ENCODE data around the gene PLEKHG4B. TPM values are rescaled to one million over a fixed set of nuclear protein-coding genes. Genes with fewer than 3 reads are reported as not detected.
A peak's percentile ranks its signal among the peaks of the same experiment; 100 is the strongest.
"Not testable (repeated sequence)": the region's sequence is repeated elsewhere in the genome, so short reads cannot be mapped to it uniquely, and the experiment has no call there.

Gene PLEKHG4B
- total RNA-seq, 1 donor from 2014 or later = 70.0 TPM

DNA sequence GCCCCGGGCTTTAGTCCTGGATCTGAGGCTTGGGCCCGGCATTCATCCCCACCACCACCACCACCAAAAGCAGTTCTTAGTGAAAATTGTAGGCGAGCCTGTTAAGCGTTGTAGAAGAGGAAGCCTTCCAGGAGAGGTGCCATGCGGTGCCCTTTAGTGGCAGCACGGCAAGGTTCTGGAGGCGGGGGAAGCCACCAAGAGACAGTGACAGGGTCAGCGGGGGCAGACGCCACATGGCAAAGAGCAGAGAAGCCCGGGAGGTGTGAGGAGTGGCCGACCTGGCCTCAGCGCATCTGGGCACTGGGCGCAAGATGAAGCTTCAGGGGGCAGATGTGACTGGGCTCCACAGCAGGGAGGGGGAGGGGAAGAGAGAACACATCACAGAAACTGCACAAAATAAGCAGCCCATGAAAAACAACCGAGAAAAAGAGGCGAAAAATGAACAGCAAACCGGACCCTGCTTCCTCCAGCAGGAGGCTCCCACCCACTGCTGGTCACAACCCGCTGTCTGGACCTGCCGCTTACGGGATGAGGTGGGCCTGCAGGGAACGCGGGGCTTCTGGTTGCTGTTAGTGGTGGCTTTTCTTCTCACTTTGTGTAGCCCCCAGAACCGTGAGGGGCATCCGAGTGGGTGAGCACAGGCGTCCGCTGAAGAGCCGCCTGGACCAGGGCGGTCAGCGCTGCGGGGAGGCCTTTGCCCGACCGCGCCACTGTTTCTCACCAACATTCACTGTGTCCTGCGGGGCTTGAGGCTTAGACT, 103.6 kb downstream of the PLEKHG4B start:
- Mint-ChIP-seq H3K4me3 (no peak overlapping the region), H3K27ac (no peak overlapping the region), H3K4me1 (peaks cover 5% of the 10 kb centered on the region), H3K27me3 (ENCODE audit: low read depth) (no peaks in the 10 kb centered on the region), H3K36me3 (no peaks in the 10 kb centered on the region), H3K9me3 (no peaks in the 10 kb centered on the region)
- DNase-seq (ENCODE audit: low spot score in 2 of 2, unreplicated experiment in 2 of 2) = no peak
- TF ChIP-seq, protein P1, sequence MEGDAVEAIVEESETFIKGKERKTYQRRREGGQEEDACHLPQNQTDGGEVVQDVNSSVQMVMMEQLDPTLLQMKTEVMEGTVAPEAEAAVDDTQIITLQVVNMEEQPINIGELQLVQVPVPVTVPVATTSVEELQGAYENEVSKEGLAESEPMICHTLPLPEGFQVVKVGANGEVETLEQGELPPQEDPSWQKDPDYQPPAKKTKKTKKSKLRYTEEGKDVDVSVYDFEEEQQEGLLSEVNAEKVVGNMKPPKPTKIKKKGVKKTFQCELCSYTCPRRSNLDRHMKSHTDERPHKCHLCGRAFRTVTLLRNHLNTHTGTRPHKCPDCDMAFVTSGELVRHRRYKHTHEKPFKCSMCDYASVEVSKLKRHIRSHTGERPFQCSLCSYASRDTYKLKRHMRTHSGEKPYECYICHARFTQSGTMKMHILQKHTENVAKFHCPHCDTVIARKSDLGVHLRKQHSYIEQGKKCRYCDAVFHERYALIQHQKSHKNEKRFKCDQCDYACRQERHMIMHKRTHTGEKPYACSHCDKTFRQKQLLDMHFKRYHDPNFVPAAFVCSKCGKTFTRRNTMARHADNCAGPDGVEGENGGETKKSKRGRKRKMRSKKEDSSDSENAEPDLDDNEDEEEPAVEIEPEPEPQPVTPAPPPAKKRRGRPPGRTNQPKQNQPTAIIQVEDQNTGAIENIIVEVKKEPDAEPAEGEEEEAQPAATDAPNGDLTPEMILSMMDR (IDR thresholded peaks at IDR 0.05; ENCODE audit: unreplicated experiment) = no peak

DNA sequence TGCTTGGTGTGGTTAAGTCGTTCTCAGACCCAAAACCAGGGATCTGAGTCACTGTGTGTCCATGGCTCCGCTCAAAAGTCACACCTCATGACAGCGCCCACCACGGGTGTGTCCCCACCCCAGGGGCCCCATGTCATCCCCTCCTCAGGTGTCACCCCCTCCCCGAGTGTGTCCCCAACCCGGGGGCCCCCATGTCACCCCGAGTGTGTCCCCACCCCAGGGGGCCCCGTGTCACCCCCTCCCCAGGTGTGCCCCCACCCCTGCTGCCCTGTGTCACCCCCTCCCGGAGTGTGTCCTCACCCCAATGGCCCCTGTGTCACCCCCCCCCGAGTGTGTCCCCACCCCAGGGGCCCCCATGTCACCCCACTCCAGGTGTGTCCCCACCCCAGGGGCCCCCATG, 104.4 kb downstream of the PLEKHG4B start:
- peaks cover 5% of the 10 kb centered on the region for H3K4me1 Mint-ChIP-seq
- TF ChIP-seq, protein P1 (IDR thresholded peaks at IDR 0.05; ENCODE audit: unreplicated experiment) = no peak
- H3K4me3 Mint-ChIP-seq = no peak overlapping the region
- H3K9me3 Mint-ChIP-seq = no peaks in the 10 kb centered on the region
- H3K27ac Mint-ChIP-seq = no peak overlapping the region
- no peaks in the 10 kb centered on the region for H3K36me3 Mint-ChIP-seq
- H3K27me3 Mint-ChIP-seq (ENCODE audit: low read depth) = no peaks in the 10 kb centered on the region
- DNase-seq (ENCODE audit: low spot score in 2 of 2, unreplicated experiment in 2 of 2) = no peak

DNA sequence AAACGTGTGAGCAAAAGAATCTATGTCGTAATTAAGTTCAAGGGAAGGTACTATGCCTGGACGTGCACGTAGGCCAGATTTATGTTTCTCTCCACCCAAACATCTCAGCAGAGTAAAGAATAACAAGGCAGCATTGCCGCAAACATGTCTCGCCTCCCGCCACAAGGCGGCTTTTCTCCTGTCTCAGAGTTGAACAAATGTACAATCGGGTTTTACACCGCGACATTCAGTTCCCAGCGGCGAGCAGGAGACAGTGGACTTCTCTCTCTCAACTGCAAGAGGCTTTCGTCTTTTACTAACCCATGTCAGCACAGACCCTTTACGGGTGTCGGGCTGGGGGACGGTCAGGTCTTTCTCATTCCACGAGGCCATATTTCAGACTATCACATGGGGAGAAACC, 105.1 kb downstream of the PLEKHG4B start:
- H3K9me3 Mint-ChIP-seq; DNase-seq (ENCODE audit: low spot score in 2 of 2, unreplicated experiment in 2 of 2); H3K4me1 Mint-ChIP-seq; H3K27me3 Mint-ChIP-seq (ENCODE audit: low read depth); H3K36me3 Mint-ChIP-seq; H3K4me3 Mint-ChIP-seq: not testable (repeated sequence)
- peak overlapping the region; percentile 34 for H3K27ac Mint-ChIP-seq

DNA sequence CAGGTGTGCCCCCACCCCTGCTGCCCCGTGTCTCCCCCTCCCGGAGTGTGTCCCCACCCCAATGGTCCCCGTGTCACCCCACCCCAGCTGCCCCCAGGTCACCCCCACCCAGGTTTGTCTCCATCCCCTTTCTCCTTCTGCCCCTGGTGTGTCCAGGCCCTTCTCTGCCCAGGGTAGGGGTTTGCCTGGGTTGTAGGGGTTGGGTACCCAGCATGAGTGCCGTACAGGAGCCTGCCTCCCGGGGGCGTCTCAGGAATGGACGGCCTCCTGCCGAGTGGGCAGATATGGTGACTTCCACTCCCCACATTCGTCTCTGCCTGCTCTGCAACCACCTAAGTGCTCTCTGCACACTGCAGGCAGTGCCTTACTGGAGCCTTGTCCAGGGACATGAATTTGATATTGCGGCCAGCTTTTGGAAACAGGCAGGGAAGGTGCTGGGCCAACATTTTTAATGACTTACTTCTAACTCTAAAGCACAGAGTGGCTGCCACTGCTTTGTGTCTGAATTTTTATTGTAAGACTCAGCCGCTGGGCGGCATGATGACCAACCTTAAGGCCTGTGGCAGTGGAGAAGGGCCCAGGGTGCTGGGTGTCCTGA, 106.0 kb downstream of the PLEKHG4B start:
- Mint-ChIP-seq H3K4me3 (no peak overlapping the region), H3K36me3 (peaks cover 3% of the 10 kb centered on the region), H3K27ac (peak overlapping the region; percentile 43), H3K9me3 (no peaks in the 10 kb centered on the region), H3K27me3 (ENCODE audit: low read depth) (no peaks in the 10 kb centered on the region), H3K4me1 (peaks cover 5% of the 10 kb centered on the region)
- TF ChIP-seq, protein P1 (IDR thresholded peaks at IDR 0.05; ENCODE audit: unreplicated experiment) = no peak
- no peak for DNase-seq (ENCODE audit: low spot score in 2 of 2, unreplicated experiment in 2 of 2)

DNA sequence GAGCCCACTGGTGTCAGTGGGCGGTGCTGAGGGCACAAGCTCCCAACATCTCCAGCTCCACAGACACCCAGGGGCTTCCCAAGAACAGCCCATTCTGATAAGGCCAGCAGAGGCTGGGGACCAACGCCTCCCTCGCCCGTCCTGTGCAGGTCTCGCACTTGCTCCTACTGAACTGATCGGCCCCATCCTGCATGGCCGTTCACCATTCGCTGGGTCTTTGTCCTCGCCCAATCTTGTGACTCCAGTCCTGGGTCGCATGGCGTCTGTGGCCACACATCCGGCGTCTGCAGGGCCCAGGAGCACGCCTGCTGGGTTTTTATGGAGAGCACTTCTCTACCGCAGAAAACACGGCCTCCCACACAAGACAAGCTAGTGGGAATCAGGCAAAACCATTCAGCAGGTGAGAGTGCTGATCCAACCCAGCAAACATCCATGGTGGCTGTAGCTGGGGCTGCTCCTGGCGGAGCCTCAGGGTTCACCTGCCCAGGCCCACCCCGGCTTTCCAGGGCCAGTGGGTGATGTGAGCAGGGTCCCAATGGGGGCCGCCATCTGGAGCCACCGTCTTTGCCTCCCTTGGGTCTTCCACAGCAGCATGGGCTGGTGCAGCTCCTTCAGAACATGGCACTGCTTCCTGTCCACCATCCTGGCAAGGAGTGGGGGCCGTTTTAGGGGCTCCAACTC, 106.7 kb downstream of the PLEKHG4B start:
- H3K4me3 Mint-ChIP-seq = no peak overlapping the region
- peaks cover 5% of the 10 kb centered on the region for H3K4me1 Mint-ChIP-seq
- H3K9me3 Mint-ChIP-seq = no peaks in the 10 kb centered on the region
- no peak for DNase-seq (ENCODE audit: low spot score in 2 of 2, unreplicated experiment in 2 of 2)
- H3K27ac Mint-ChIP-seq = no peak overlapping the region
- TF ChIP-seq, protein P1 (IDR thresholded peaks at IDR 0.05; ENCODE audit: unreplicated experiment) = no peak
- H3K36me3 Mint-ChIP-seq = peaks cover 3% of the 10 kb centered on the region
- no peaks in the 10 kb centered on the region for H3K27me3 Mint-ChIP-seq (ENCODE audit: low read depth)
